OCI-LY7 (cell line): ENCODE data around the gene AIFM1. TPM values are rescaled to one million over a fixed set of nuclear protein-coding genes. Genes with fewer than 3 reads are reported as not detected.

ENCODE experiments used
- BruUV-seq: library from RNA; stranded (reverse); fragments of 400-500 nt; replicated peaks from 2 replicates; lab custom pipeline; 2021; lab: Mats Ljungman, UMichigan
- CTCF ChIA-PET: fragments of 300-600 bp; sonication (Branson Sonifier 250); formaldehyde crosslinking; loops from one replicate; lab custom pipeline; 2022; ENCODE audit warnings: antibody characterized with exemption; ENCODE audit not compliant: unreplicated experiment; lab: Charles Lee
- POLR2A ChIA-PET: fragments of 300-600 bp; sonication (Branson Sonifier 250); formaldehyde crosslinking; loops from one replicate; lab custom pipeline; 2022; ENCODE audit warnings: antibody characterized with exemption; lab: Charles Lee
- DNase-seq: peaks from one replicate; pipeline ENCODE4 v3.0.0-alpha.2; 2015; ENCODE audit warnings: low spot score
- H2AFZ ChIP-seq: fragments of 200-600 bp; sonication (generic), shearing (Covaris generic); 2 replicates; pipeline ENCODE4 v1.6.1; 2014; ENCODE audit warnings: mild to moderate bottlenecking, antibody characterized with exemption, low read length, moderate library complexity
- H3K27ac ChIP-seq: fragments of 200-600 bp; sonication (generic); 2 replicates; pipeline ENCODE4 v1.5.1; 2014; ENCODE audit warnings: mixed run types, low read depth, mild to moderate bottlenecking, moderate library complexity, low read length, inconsistent platforms; ENCODE audit not compliant: poor library complexity, severe bottlenecking
- H3K36me3 ChIP-seq: fragments of 200-600 bp; sonication (generic); 2 replicates; pipeline ENCODE4 v1.6.1; 2014; ENCODE audit warnings: mild to moderate bottlenecking, antibody characterized with exemption, low read length, moderate library complexity, mixed read lengths; ENCODE audit not compliant: insufficient read depth
- H3K4me1 ChIP-seq: fragments of 200-600 bp; sonication (generic); 2 replicates; pipeline ENCODE4 v1.5.1; 2014; ENCODE audit warnings: mild to moderate bottlenecking, low read length; ENCODE audit not compliant: insufficient read depth, poor library complexity, severe bottlenecking
- H3K4me2 ChIP-seq: fragments of 200-600 bp; sonication (generic); 2 replicates; pipeline ENCODE4 v1.6.1; 2014; ENCODE audit warnings: mild to moderate bottlenecking, low read length
- H3K4me3 ChIP-seq: fragments of 200-600 bp; sonication (generic); 2 replicates; pipeline ENCODE4 v1.5.1; 2014; ENCODE audit warnings: mild to moderate bottlenecking, low read depth, low read length; ENCODE audit not compliant: poor library complexity, severe bottlenecking
- H3K79me2 ChIP-seq: fragments of 200-600 bp; sonication (generic); 2 replicates; pipeline ENCODE4 v1.6.1; 2016; ENCODE audit warnings: low read depth, mild to moderate bottlenecking, low read length, moderate library complexity, mixed read lengths; ENCODE audit not compliant: insufficient read depth
- H3K9me2 ChIP-seq: fragments of 200-600 bp; sonication (generic); 2 replicates; pipeline ENCODE4 v1.6.1; 2016; ENCODE audit warnings: mild to moderate bottlenecking, low read length, mixed read lengths; ENCODE audit not compliant: insufficient read depth
- H3K9me3 ChIP-seq: fragments of 200-600 bp; sonication (generic); 2 replicates; pipeline ENCODE4 v1.6.1; 2014; ENCODE audit warnings: mild to moderate bottlenecking, mixed run types, low read length, mixed read lengths
- H4K20me1 ChIP-seq: fragments of 200-600 bp; sonication (generic); 2 replicates; pipeline ENCODE4 v1.6.1; 2014; ENCODE audit warnings: mild to moderate bottlenecking, antibody characterized with exemption, low read length, moderate library complexity, mixed read lengths; ENCODE audit not compliant: insufficient read depth
- CTCF ChIP-seq: fragments of 200-600 bp; sonication (generic); conservative IDR thresholded peaks from 2 replicates; pipeline ENCODE4 v1.5.1; 2014; ENCODE audit warnings: mild to moderate bottlenecking, antibody characterized with exemption, low read length, moderate library complexity, mixed read lengths
- EZH2phosphoT487 ChIP-seq: fragments of 200-600 bp; sonication (generic); IDR thresholded peaks from 2 replicates; pipeline ENCODE4 v1.6.1; 2018; ENCODE audit warnings: low read depth, borderline replicate concordance, mild to moderate bottlenecking, mixed run types, antibody characterized with exemption, low read length, moderate library complexity, mixed read lengths
- intact Hi-C: fragments of 100-400 bp; cut with micrococcal nuclease; formaldehyde crosslinking; loops from one replicate; pipeline ENCODE4 v1.10.0; 2022; ENCODE audit not compliant: unreplicated experiment
- total RNA-seq, 2 experiments: library from RNA; depleted of rRNA in 1 of 2; stranded (reverse); fragments of >200 nt in 1 of 2; shearing (Covaris generic) in 1 of 2; gene quantifications; 2 replicates each; pipeline ENCODE4 v1.2.3, GENCODE V29; 2014 to 2022

AIFM1 gene
- total RNA-seq, 2 experiments from 2014 or later, result 23.1 to 45.7 TPM

GRCh38 chrX:130171446-130172126, 5.9 kb upstream of the AIFM1 start, which contains the start of gene RAB33A:
RAB33A (plus strand) TSS chrX:130171962; CDS start chrX:130172063, 101 bp downstream.
- peaks cover 63% of the 10 kb centered on the region for H3K4me1 ChIP-seq
- no TSS peak for BruUV-seq
- no peaks in the 10 kb centered on the region for H3K9me2 ChIP-seq
- no peaks in the 10 kb centered on the region for H3K36me3 ChIP-seq
- H3K4me2 ChIP-seq, result peak within 1 kb of the TSS; percentile 74
- H3K79me2 ChIP-seq, result no peaks in the 10 kb centered on the region
- intact Hi-C loops, result loop anchor here (10.0 kb wide), 1 partner anchor 387 kb away; no protein-coding TSS in a partner anchor
- peak within 1 kb of the TSS; percentile 48 for H3K27ac ChIP-seq
- peak within 1 kb of the TSS; percentile 89 for H2AFZ ChIP-seq
- peak within 1 kb of the TSS; percentile 63 for H3K4me3 ChIP-seq
- DNase-seq, result no peak
- ChIA-PET POLR2A (interaction anchor here (2.3 kb wide), 1 partner anchor 15 kb away, joined by 8 read pairs; no protein-coding TSS in a partner anchor), CTCF (no interaction called here)
- no peaks in the 10 kb centered on the region for H4K20me1 ChIP-seq
- no peak for TF ChIP-seq EZH2phosphoT487
- no peak for TF ChIP-seq CTCF
- H3K9me3 ChIP-seq, result no peaks in the 10 kb centered on the region

- H3K4me1 ChIP-seq, result peaks cover 56% of the 10 kb centered on the region
- POLR2A ChIA-PET, result interaction anchor here (2.3 kb wide), 1 partner anchor 16 kb away, joined by 8 read pairs; no protein-coding TSS in a partner anchor
- peak overlapping the region; percentile 63 for H3K4me3 ChIP-seq
- no TSS peak for BruUV-seq
- no peaks in the 10 kb centered on the region for H3K9me2 ChIP-seq
- H3K4me2 ChIP-seq, result peak overlapping the region; percentile 74
- no peaks in the 10 kb centered on the region for H4K20me1 ChIP-seq
- CTCF ChIA-PET, result interaction anchor here (1.4 kb wide), 1 partner anchor 86 kb away, joined by 3 read pairs; no protein-coding TSS in a partner anchor
- no peaks in the 10 kb centered on the region for H3K9me3 ChIP-seq
- H2AFZ ChIP-seq, result peak overlapping the region; percentile 85
- peak; percentile 71 for DNase-seq
- peak overlapping the region; percentile 28 for H3K27ac ChIP-seq
- H3K79me2 ChIP-seq, result no peaks in the 10 kb centered on the region
- no peak for TF ChIP-seq CTCF
- no peak for TF ChIP-seq EZH2phosphoT487
- no peaks in the 10 kb centered on the region for H3K36me3 ChIP-seq
- intact Hi-C loops, result loop anchor here (10.0 kb wide), 1 partner anchor 386 kb away; no protein-coding TSS in a partner anchor
Observed at GRCh38 chrX:130170752-130171445, 5.3 kb upstream of the AIFM1 start.
